Esophagus squamous epithelium (tissue), 4 donors: ENCODE results near the gene SLC4A9.

Experiments
- CTCF ChIP-seq, 6 experiments: fragments of 450-650 bp in 4 of 6; fragments of 200-600 bp in 2 of 6; sonication (generic) in 2 of 6; IDR thresholded peaks; one replicate each; pipeline ENCODE4 v1.5.1; 2016 to 2019; ENCODE audit warnings: antibody characterized with exemption in 6 of 6, mild to moderate bottlenecking in 4 of 6, moderate library complexity in 4 of 6
- POLR2A ChIP-seq, 4 donors: fragments of 450-650 bp; IDR thresholded peaks; one replicate each; pipeline ENCODE4 v1.6.1; 2017; ENCODE audit warnings: antibody characterized with exemption in 4 of 4, mild to moderate bottlenecking in 4 of 4, moderate library complexity in 3 of 4

GRCh38 chr5:140338908-140339307 is 21.1 kb upstream of the SLC4A9 start:
- no peak for TF ChIP-seq POLR2A (IDR thresholded peaks at IDR 0.05)
- TF ChIP-seq CTCF (IDR thresholded peaks at IDR 0.05), result no peak
